ENCODE measurements around the gene TRIP13.
A peak's percentile ranks its signal among the peaks of the same experiment; 100 is the strongest.
"Not testable (repeated sequence)": the region's sequence is repeated elsewhere in the genome, so short reads cannot be mapped to it uniquely, and the experiment has no call there.

TRIP13 gene

DNA sequence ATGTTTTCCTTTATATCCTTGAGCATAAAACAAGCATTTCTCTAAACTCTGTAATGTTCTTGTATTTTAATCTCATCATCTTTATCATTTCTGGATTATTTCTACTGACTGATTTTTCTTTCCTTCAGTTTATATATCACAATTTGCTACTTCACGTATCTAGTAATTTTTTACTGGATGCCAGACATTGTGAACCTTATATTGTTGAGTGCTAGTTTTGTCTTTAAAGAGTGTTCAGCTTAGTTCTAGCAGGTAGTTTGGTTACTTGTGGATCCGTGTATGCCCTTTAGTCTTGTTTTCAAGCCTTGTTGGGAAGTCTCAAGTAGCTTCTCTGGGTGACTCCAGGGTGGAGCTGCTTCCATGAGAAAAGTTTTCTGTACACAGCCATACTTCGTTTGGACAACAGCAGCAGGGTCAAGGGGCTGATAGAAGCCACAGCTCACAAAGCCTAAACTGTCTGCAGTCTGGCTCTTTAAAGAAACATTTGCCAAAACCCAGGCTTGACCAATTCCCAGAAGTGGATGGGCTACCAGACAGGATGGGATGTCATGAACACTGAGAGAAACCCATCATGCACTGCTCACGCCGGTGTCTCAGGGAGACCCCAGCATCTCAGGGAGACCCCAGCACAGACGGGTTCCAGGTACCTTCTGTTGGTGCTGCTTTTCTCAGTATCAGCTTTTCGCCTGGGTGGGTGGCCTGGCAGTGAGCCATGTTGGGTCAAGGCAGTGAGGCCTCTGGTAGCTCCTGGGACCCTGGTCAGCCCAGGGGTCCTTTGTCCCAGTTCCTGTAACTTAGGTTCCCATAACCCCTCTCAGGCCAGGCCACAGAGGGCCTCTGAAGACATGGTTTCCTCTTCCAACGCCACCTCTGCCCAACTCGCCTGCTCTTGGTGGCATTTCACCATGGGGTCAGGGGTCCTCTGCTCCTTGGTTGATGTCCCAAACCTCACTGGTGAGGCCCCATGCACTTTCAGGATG is 29.1 kb downstream of the TRIP13 start:
- no peak for DNase-seq

DNA sequence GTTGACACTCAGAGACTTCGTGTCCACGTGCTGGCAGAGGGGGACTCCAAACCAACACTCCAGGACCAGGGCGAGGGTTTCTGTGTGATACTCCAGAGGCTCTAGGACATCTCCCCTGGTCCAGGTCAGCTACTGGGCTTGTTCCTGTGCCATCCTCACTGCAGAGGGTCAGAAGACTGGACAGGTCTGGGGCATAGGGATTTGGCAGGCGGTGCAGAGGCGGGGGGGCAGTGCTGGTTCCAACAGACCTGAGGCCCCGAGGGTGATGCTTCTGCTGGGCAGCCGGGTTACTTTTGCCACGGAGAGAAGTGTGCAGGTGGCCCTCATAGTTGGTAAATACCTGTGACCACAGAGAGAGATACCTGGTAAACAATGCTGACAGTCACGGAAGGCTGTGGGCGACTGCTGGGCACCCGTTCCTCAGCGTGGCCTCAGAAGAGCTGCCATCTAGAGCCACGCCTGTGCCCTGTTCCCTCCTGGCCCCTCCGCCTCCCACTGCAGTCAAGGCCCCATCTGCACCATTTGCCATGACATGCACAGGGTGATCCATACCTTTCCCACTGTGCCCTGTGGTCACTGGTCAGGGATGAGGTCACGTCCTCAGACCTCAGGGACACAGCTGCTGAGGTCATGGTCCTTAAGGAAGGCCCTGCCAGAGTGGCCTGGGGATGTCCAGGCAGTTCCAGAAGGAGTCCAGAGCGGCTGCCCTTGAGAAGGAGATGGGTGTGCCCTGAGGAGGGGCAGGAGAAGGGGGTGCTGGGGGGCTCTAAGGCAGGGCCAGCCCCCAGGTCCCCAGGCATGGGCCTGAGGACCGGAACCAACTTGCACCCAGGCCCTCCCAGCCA is 30.0 kb downstream of the TRIP13 start:
- DNase-seq: no peak

DNA sequence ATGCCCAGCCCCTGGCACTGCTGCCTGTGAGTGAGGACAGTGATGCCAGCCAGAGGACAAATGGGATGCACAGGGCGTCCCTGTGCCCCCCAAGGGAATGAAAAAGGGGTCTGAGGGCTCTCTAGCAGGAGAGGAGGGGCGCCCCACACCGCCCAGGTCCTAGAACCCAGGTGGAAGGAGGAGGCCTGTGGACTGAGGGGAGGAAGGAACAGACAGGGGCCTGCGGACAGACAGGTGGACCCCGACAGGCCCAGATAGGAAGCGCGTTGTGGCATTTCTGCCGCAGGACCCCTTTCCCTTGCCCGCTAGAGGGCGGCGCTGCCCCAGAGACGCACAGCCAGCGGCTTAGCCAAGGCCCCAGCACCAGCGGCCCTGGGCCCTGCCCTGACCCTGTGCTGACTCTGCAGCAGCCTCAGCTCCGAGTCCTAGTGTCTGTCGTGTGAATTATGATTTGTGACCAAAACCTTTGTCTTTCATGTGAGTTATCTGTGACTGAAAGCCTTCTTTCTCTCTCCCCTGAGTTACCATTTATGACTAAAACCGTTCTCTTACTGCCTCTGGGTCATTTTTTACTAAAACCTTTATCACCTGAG is 30.7 kb downstream of the TRIP13 start:
- DNase-seq: peak; percentile 20

DNA sequence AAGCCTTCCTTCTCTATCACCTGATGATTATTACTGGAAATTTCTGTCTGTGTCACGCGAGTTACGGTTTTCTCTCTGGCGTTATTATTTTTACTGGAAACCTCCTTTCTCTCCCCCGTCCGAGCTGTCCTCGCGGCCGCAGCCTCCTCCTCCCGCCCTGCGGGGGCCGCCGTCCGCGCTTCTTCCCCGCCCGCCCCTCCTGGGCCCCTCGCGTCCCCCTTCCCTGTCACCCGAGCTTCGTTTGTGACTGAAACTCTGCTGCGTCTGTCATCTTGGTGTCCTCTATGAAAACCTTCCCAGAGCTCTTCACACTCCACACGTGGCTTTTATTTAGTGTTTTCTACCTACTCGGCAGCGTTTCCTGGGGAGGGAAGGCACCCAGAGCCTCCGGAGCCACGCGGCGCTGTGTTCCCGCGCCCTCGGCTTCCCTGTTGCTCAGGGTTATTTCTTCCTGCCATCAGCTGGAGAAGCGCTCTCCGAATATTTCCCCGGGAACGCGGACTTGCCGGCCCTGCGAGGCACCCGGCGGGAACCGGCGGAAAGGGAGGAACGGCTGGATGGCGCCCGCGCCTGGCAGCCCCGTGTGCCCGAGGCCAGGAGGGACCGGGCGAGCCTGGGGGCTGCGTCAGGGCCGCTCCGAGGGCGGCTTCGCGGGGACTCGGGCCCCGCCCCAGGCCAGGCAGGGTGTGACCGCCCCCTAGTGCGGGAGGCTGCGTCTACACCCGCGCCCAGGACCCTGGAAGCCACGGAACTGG is 33.9 kb downstream of the TRIP13 start:
- no peak for DNase-seq

DNA sequence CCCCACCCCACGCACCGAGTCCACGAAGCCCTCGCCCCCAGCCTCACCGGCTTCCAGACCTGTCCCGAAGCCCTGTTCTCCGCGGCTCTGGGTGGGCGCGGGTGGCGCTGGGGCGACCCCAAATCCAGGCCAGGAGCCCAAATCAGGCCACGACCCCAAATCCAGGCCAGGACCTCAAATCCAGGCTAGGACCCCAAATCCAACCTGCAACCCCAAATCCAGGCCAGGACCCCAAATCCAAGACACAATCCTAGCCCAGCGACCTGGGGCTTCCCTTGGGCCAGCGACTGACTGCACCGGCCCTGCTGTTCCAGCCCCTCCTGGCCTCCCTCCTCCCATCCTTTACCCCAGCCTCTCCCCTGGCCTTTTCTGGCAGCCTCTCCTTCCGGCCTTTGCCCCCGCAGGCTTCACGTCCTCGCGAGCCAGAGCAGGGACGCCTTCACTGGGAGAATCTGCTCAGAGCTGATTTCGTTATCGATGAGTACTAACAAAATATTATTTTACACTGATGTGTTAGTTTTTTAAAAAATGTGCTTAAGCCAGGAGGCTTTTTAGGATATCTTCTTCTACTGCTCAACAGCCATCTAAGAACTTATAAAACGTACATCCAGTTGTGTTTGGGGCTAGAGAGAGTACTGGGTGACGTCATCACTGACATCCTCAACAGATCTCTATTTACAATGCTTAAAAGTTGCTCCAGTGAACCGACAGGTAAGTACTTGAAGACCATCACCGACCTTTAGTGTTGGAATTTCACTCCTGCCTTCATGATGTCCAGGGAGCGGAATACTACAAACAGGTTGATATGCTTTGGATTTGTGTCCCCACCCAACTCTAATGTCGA is 34.7 kb downstream of the TRIP13 start:
- DNase-seq: no peak

DNA sequence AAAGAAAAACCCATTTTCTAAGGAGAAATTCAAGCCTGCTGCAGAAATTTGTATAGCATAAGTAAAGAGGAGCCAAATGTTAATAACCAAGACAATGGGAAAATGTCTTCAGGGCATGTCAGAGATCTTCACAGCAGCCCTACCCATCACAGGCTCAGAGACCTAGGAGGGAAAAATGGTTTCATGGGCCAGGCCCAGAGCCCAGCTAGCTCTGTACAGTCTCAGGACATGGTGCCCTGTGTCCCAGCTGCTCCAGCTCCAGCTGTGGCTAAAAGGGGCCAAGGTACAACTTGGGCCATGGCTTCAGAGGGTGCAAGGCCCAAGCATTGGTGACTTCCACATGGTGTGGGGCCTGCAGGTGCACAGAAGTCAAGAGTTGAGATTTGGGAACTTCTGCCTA is 36.5 kb downstream of the TRIP13 start:
- not testable (repeated sequence) for DNase-seq

DNA sequence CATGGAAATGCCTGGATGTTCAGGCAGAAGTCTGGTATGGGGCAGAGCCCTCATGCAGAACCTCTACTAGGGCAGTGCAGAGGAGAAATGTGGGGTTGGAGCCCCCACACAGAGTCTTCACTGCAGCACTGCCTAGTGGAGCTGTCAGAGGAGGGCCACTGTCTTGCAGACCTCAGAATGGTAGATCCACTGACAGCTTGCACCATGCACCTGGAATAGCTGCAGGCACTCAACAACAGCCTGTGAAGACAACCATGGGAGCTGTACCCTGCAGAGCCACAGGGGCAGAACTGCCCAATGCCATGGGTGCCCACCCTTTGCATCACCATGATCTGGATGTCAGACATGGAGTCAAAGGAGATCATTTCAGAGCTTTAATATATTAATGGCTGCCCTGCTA is 36.9 kb downstream of the TRIP13 start:
- DNase-seq: no peak

DNA sequence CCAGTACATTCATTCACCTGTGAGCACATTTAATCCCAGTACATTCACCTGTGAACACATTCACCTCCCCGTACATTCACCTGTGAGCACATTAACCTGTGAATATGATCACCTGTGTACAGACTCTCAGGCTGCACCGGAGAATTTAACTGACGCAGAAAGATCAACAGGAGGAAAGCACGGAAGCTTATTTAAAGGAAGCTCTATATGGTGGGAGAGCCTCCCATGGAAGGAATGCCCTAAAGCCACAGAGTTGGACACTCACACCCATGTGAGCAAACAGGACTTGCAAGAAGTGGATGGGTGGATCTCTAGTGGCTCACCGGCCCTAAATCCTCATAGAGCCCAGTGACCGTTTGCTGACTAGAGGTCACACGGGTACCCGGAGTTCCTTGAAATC is 38.2 kb downstream of the TRIP13 start:
- no peak for DNase-seq

DNA sequence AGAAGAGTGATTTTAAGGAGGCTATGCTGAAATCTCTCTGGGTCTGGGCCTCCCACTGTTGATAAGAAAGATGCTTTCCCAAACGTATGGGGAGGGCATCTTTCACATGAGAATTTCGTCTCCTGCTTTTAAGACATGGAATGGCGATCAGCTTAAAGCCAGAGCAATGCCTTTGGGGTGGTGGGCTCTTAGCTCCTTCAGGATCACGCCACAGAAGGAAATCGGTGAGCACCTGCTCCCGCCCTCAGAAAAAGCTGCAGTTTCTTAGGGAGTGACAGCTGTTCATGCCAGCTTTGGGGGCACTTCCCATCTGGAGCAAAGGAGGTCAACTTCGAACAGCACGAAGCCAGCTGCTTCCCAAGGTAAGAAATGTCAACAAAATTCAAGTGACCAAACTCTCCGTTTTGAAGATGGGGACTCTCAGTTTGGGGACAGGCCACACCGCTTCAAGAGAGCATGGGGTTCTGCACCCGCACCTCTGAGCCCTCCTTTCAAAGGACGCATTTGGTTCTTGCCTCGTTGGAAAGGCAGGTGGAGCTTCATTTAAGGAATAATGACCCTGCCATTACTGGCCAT is 39.0 kb downstream of the TRIP13 start:
- no peak for DNase-seq

DNA sequence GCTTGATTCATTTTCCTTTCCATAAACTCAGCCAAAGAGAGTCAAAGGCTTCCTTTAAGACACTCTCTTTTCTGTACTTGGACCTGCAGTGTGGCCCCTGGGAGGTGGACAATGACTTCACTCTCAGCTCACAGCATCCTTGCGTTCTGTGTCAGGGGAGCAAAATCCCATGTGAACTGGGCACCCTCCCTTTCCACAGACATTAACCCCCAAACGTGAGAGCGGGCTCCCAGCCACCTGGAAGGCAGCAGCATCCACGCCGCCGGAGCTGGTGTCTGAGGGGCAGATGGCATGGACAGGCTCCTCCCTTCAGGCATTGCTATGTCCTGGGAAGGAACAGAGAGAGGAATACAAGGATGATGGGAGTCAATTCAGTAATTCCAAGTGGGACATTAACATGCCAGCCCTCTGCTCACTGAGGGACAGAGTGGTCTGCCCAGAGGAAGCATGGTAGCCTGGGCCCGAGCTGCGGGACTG is 39.5 kb downstream of the TRIP13 start:
- no peak for DNase-seq

DNA sequence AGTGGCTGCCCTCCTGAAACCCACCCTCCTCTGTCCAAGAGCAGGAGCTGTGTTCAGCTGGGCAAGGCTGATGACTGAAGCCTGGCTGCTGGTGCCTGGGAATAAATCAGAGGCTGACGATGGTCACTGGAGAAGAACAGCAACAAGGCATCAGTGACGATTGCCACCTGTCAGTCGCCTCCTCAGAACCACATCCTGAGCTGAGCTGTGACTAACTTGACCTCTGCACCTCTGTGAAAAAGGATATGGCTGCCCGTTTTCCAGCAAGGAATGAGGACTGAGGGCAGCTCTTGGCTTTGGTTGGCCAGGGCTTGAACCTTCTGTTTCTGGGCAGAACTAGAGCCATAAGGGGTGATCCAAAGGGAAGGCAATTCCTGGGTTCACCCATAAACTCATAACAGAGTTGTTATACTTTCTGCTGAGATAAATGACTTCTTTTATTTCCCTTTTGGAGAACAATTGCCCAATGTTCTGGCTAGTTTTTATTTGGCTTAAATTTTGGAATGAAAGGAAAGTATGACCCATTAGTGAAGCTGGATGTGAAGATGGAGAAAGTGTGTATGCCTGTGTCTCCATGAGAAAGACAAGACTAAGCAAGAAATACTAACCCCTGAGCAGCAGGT is 40.1 kb downstream of the TRIP13 start:
- DNase-seq: no peak

DNA sequence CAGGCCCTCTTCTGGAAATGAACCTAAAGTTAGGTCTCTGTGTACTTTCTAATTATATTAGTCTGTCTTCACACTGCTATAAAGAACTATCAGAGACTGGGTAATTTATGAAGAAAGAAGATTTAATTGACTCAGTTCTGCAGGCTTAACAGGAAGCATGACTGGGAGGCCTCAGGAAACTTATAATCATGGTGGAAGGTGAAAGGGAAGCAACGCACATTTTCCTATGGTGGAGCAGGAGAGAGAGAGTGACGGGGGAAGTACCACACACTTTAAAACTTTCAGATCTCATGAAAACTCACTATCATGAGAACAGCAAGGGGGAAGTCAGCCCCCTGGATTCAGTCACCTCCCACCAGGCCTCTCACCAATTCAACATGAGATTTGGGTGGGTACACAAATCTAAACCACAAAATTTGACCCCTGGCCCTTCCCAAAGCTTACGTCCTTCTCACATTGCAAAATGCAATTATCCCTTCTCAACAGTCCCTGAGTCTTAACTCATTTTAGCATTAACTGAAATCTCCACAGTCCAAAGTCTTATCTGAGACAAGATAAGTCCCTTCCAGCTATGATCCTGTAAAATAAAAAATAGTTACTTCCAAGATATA is 40.7 kb downstream of the TRIP13 start:
- DNase-seq: no peak

DNA sequence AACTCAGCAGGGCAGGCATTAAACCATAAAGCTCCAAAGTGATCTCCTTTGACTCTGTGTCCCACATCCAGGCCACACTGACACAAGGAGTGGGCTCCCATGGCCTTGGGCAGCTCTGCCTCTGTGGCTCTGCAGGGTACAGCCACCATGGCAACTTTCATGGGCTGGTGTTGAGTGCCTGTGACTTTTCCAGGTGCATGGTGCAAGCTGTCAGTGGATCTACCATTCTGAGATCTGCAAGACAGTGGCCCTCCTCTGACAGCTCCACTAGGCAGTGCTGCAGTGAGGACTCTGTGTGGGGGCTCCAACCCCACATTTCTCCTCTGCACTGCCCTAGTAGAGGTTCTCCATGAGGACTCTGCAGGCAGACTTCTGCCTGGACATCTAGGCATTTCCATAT is 41.3 kb downstream of the TRIP13 start:
- not testable (repeated sequence) for DNase-seq

DNA sequence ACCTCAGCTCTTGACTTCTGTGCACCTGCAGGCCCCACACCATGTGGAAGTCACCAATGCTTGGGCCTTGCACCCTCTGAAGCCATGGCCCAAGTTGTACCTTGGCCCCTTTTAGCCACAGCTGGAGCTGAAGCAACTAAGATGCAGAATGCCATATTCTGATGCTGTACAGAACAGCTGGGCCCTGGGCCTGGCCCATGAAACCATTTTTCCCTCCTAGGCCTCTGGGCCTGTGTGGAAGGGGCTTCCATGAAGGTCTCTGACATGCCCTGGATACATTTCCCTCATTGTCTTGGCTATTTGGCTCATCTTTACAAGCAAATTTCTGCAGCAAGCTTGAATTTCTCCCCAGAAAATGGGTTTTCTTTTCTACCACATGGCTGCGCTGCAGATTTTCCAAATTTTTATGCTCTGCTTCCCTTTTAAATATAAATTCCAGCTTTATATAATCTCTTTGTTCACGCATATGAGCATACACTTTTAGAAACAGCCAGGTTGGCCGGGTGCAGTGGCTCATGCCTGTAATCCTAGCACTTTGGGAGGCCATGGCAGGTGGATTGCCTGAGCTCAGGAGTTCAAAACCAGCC is 41.8 kb downstream of the TRIP13 start:
- DNase-seq: not testable (repeated sequence)

DNA sequence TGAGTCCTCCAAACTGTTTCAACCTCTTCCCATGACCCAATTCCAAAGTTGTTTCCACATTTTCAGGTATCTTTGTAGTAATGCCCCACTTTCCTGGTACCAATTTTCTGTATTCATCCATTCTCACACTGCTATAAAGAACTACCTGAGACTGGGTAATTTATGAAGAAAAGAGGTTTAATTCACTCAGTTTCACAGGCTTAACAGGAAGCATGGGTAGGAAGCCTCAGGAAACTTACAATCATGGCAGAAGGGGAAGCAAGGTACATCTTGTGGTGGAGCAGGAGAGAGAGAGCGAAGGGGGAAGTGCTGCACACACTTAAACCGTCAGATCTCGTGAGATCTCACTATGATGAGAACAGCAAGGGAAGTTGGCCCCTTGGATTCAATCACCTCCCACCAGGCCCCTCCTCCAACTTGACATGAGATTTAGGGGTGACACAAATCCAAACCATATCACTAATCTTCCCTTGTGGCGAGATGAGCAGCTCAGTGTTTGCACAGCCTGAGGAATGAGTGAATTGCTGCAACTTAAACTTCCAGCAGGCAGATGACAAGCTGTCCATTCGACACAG is 42.9 kb downstream of the TRIP13 start:
- DNase-seq: no peak

DNA sequence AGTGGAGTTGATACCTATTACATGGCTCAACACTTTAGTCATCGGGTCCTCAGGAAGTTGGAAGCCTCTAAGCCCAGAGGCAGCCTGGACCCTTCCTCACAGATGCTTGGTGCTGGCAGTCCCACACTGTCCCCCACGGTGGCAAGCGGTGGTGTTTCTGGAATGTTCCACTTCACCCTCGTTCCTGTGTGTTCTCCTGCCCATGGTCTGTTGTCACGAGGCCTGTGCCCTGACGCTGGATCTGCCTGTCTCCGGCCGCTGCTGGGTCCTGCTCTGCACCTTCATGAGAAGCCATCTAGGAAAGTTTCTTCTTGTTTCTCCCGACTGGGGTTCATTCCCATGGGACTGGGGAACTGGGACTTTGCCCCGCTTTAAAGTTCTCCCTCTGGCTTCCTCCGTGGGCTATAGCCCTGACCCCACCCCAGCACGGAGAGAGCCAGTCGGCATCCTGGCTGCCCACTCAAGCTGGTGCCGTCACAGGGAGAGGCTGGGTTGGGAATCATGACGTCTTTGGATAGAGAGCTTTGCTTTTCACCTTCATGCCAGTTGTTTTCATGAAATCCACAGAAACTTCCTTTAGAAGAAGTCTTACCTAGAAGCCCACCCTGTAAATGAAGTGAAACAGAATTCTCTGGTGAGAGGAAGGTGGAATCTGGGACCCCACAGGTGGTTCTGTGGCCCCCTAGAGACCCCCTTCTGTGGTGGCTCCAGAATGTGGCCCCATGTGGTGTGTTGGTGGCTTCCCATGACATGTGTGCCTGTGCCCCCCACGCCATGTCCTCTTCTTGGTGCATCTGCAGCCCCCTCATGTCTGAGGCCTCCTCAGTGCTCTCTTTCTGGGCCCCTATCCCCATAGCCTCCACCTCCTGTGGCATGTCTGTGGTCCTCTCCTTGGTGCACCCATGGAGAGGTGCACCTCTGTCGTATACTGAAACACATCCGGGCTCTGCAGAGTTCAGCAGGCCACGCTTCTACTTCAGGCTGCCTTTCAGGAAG is 43.8 kb downstream of the TRIP13 start:
- no peak for DNase-seq

DNA sequence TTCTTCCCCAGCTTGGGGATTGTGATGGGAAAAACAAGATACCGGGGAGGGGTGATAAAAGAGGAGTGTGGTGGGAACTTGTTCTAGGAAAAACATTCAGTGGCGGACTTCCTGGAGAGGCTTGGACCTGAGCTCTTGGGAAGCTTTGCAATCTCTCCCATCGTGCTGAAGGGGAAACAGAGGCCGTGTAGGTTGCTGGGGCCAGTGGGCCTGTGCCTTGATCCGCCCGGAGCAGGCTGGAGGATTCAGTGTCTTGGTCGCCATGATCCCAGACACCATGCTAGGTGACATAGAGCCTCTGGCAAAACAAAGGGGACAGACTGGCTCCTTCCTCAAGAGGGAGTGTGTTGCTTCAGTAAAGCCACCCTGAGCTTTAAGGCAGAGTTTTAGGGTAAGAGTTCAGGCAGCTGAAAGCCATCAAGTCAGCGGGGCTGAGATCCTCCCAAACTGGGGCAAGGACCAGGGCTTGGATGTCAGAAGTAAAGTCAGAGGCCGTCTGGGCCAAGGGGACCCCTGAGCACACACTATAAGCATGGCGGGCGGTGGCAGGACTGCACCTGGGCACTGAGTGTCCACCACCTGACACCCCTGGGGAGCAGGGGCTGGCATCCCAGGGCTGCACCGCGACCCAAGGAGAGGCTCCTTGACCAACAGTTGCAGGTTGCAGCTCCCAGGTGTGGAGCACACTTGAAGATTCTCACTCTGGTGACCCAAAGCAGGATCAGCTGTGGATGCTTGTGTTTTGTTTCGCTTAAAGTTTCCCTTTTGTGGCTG is 44.7 kb downstream of the TRIP13 start:
- no peak for DNase-seq

All from SHP77 treated with DMSO at 0.1 percent for 48 hours (cell line).